ENCODE results near the gene TMPRSS9. TPM values are rescaled to one million over a fixed set of nuclear protein-coding genes. Genes with fewer than 3 reads are reported as not detected.

Gene TMPRSS9
- total and polyA plus RNA-seq, 2 donors from 2014 or later = not detected

DNA sequence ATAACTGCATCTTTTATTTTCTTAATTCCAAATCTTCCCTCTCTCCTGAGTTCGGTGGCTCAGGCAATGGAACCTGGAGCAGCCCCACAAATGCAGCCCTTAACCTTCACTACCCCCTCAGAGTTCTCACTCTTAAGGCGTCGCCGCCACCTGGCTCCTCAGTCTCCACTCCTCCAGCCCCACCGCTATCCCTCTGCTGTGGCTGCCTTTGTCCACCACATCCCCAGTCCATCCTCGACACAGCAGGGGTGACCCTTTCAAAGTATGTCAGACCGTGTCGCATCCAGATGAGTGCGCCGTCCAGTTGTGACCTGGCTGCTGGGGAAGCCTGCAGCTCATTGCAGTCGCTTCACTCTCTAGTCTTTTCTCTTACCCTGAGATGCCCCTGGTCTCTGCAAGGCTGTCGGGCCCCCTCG lies 30.6 kb upstream of the TMPRSS9 start:
- intact Hi-C loops (cut with DNase I) = no loop called here
- TF ChIP-seq, protein P1, sequence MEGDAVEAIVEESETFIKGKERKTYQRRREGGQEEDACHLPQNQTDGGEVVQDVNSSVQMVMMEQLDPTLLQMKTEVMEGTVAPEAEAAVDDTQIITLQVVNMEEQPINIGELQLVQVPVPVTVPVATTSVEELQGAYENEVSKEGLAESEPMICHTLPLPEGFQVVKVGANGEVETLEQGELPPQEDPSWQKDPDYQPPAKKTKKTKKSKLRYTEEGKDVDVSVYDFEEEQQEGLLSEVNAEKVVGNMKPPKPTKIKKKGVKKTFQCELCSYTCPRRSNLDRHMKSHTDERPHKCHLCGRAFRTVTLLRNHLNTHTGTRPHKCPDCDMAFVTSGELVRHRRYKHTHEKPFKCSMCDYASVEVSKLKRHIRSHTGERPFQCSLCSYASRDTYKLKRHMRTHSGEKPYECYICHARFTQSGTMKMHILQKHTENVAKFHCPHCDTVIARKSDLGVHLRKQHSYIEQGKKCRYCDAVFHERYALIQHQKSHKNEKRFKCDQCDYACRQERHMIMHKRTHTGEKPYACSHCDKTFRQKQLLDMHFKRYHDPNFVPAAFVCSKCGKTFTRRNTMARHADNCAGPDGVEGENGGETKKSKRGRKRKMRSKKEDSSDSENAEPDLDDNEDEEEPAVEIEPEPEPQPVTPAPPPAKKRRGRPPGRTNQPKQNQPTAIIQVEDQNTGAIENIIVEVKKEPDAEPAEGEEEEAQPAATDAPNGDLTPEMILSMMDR (IDR thresholded peaks at IDR 0.05; ENCODE audit: borderline replicate concordance, extremely low read depth, insufficient read depth) = no peak
- Histone ChIP-seq H3K27ac (ENCODE audit: low read depth in 2 of 2, low read length in 2 of 2) (no peak overlapping the region), H3K27me3 (ENCODE audit: control insufficient read depth, insufficient read depth, low read length) (no peaks in the 10 kb centered on the region), H3K9me3 (ENCODE audit: control insufficient read depth in 2 of 3, insufficient read depth in 1 of 3, low read length in 3 of 3) (no peaks in the 10 kb centered on the region), H3K9ac (ENCODE audit: low read length in 3 of 3) (peak overlapping the region in 2 of 3 donors; percentile 6 to 78), H3K4me1 (ENCODE audit: control insufficient read depth in 2 of 3, insufficient read depth in 2 of 3, low read depth in 1 of 3, low read length in 3 of 3) (peaks cover 0 to 44% (median 21%) of the 10 kb centered on the region in 3 donors), H3K4me3 (ENCODE audit: low read length in 3 of 3) (peak overlapping the region; percentile 46 to 97 (median 87)), H3K36me3 (ENCODE audit: control insufficient read depth in 2 of 3, insufficient read depth in 3 of 3, low read length in 3 of 3) (no peaks in the 10 kb centered on the region)
- FAIRE-seq (no peak), DNase-seq (peak in 1 of 5 donors; percentile 57)

DNA sequence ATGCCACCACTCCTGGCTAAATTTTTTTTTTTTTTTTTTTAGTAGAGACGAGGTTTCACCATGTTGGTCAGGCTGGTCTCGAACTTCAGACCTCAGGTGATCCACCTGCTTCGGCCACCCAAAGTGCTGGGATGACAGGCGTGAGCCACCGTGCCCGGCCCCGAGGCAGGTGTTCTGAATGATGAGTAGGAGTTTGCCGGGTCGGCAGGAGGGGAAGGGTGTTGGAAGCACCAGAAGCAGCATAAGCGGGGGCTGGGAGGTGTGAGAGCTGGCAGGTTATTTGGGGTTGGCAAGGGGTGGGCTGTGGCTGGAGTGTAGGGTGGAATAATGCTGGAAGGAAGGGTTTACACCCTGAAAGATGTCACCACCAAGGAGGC lies 29.8 kb upstream of the TMPRSS9 start:
- Histone ChIP-seq H3K27ac (ENCODE audit: low read depth in 2 of 2, low read length in 2 of 2) (peak overlapping the region in 1 of 2 donors; percentile 22), H3K4me1 (ENCODE audit: control insufficient read depth in 2 of 3, insufficient read depth in 2 of 3, low read depth in 1 of 3, low read length in 3 of 3) (peaks cover 0 to 44% (median 21%) of the 10 kb centered on the region in 3 donors), H3K27me3 (ENCODE audit: control insufficient read depth, insufficient read depth, low read length) (no peaks in the 10 kb centered on the region), H3K9me3 (ENCODE audit: control insufficient read depth in 2 of 3, insufficient read depth in 1 of 3, low read length in 3 of 3) (no peaks in the 10 kb centered on the region), H3K9ac (ENCODE audit: low read length in 3 of 3) (peak overlapping the region in 1 of 3 donors; percentile 7), H3K36me3 (ENCODE audit: control insufficient read depth in 2 of 3, insufficient read depth in 3 of 3, low read length in 3 of 3) (no peaks in the 10 kb centered on the region), H3K4me3 (ENCODE audit: low read length in 3 of 3) (no peak overlapping the region)
- TF ChIP-seq, protein P1 (IDR thresholded peaks at IDR 0.05; ENCODE audit: borderline replicate concordance, extremely low read depth, insufficient read depth) = no peak
- peak in 1 of 5 donors; percentile 57 for DNase-seq
- no peak for FAIRE-seq
- intact Hi-C loops (cut with DNase I) = no loop called here

DNA sequence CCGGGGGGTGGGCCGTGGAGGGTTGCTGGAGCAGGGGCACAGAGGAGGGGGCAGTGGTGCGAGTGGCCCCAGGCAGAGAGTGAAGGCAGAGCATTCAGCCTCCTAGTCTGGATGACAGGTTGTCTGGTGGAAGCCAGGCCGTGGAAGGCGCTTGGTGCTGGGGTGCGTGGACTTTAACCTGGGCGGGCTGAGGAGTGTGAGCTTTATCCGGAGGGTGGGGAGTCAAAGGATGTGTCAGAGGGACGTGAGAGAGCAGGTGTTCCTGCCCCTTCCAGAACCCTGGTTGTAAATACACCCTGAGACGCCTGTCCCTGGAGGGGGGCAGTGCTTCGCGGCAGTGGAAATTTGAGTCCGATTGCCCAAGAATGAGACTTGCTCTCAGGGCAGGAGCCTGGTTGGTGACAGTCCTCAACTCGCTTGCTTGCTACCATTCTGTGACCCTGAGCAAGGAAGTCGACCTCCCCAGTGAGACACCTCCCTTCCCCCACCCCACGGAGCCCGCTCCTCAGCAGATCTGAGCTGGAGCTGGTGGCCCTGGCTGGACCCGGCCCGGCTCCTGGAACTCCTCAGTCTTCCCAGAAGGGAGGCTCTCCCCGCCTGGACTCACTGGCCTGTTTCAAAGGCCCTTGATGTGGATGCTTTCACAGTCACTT lies 29.3 kb upstream of the TMPRSS9 start:
- TF ChIP-seq, protein P1 (IDR thresholded peaks at IDR 0.05; ENCODE audit: borderline replicate concordance, extremely low read depth, insufficient read depth) = no peak
- H3K27me3 ChIP-seq (ENCODE audit: control insufficient read depth, insufficient read depth, low read length) = no peaks in the 10 kb centered on the region
- intact Hi-C loops (cut with DNase I) = no loop called here
- peak overlapping the region in 1 of 3 donors; percentile 15 for H3K9ac ChIP-seq (ENCODE audit: low read length in 3 of 3)
- no peaks in the 10 kb centered on the region for H3K36me3 ChIP-seq (ENCODE audit: control insufficient read depth in 2 of 3, insufficient read depth in 3 of 3, low read length in 3 of 3)
- no peaks in the 10 kb centered on the region for H3K9me3 ChIP-seq (ENCODE audit: control insufficient read depth in 2 of 3, insufficient read depth in 1 of 3, low read length in 3 of 3)
- H3K4me3 ChIP-seq (ENCODE audit: low read length in 3 of 3) = peak overlapping the region in 2 of 3 donors; percentile 24 to 29
- H3K27ac ChIP-seq (ENCODE audit: low read depth in 2 of 2, low read length in 2 of 2) = peak overlapping the region in 1 of 2 donors; percentile 22
- no peak for FAIRE-seq
- peaks cover 0 to 44% (median 21%) of the 10 kb centered on the region in 3 donors for H3K4me1 ChIP-seq (ENCODE audit: control insufficient read depth in 2 of 3, insufficient read depth in 2 of 3, low read depth in 1 of 3, low read length in 3 of 3)
- DNase-seq = peak in 3 of 5 donors; percentile 55 to 75 (median 62)
